ENCODE measurements around the gene FUT4. TPM values are rescaled to one million over a fixed set of nuclear protein-coding genes. Genes with fewer than 3 reads are reported as not detected.

FUT4 gene
- total RNA-seq, 1 experiment from 2014 or later = 5.7 TPM

GRCh38 chr11:94568200-94568599, 24.5 kb downstream of the FUT4 start (continued):
- TF ChIP-seq CTCF (IDR thresholded peaks at IDR 0.05 in 2 of 3, conservative IDR thresholded peaks at IDR 0.05 in 1 of 3; ENCODE audit: borderline replicate concordance in 1 of 3, insufficient read depth in 1 of 3, low read depth in 2 of 3, low read length in 2 of 3) (no peak), ELF1 (IDR thresholded peaks at IDR 0.05; ENCODE audit: borderline replicate concordance, low read depth) (no peak), FOSL1 (IDR thresholded peaks at IDR 0.05; ENCODE audit: low read depth) (no peak)

- POLR2A ChIA-PET = no interaction called here
- H3K4me3 ChIP-seq (replicated peaks in 1 of 2; ENCODE audit: low read depth in 1 of 2, low read length in 2 of 2) = no peak overlapping the region
- H3K27me3 ChIP-seq (ENCODE audit: insufficient read depth, low read length) = no peaks in the 10 kb centered on the region
- no peak overlapping the region for H3K4me2 ChIP-seq (ENCODE audit: low read length)
- CTCF ChIA-PET = no interaction called here
- no peaks in the 10 kb centered on the region for H3K79me2 ChIP-seq (ENCODE audit: insufficient read depth, low read length)
- H3K36me3 ChIP-seq (ENCODE audit: control insufficient read depth in 1 of 2, insufficient read depth in 2 of 2, low read length in 2 of 2) = no peaks in the 10 kb centered on the region
- intact Hi-C loops (cut with micrococcal nuclease) = no loop called here
- no peak for DNase-seq (ENCODE audit: low read depth, low spot score)
- BruUV-seq (replicated peaks) = no TSS peak
- H2AFZ ChIP-seq (ENCODE audit: low read depth, low read length, poor library complexity, severe bottlenecking) = no peak overlapping the region
- no peak for ATAC-seq
- H3K9me2 ChIP-seq (ENCODE audit: insufficient read depth) = no peaks in the 10 kb centered on the region
- no peak overlapping the region for H3K9ac ChIP-seq (ENCODE audit: low read length)
- H3K4me1 ChIP-seq (ENCODE audit: control insufficient read depth in 1 of 2, insufficient read depth in 2 of 2, low read length in 2 of 2) = peaks cover 0 to 3% of the 10 kb centered on the region in 2 experiments; a peak in 2 of 4 replicates
- H3K9me3 ChIP-seq (ENCODE audit: control insufficient read depth in 1 of 2, insufficient read depth in 1 of 2, low read depth in 1 of 2, low read length in 2 of 2) = no peaks in the 10 kb centered on the region
- no peaks in the 10 kb centered on the region for H4K20me1 ChIP-seq (ENCODE audit: insufficient read depth)
- RAD21 ChIA-PET (ENCODE audit: low non-redundant PET in 1 of 2, low total read pairs in 2 of 2, uncharacterized antibody in 2 of 2, unreplicated experiment in 2 of 2) = no interaction called here
- no peak overlapping the region for H3K27ac ChIP-seq (ENCODE audit: low read depth, low read length)
- TF ChIP-seq ZNF274 (IDR thresholded peaks at IDR 0.05; ENCODE audit: low read depth, low read length) (no peak), EZH2phosphoT487 (IDR thresholded peaks at IDR 0.05; ENCODE audit: borderline replicate concordance) (no peak), REST (IDR thresholded peaks at IDR 0.05; ENCODE audit: low read depth) (no peak), POLR2AphosphoS5 (IDR thresholded peaks at IDR 0.05; ENCODE audit: low read depth, low read length) (no peak), ELF1 (IDR thresholded peaks at IDR 0.05; ENCODE audit: borderline replicate concordance, low read depth) (no peak), POLR2A (IDR thresholded peaks at IDR 0.05; ENCODE audit: borderline replicate concordance, extremely low read depth, insufficient read depth, insufficient read length) (no peak), SIN3A (IDR thresholded peaks at IDR 0.05; ENCODE audit: low read depth) (no peak), CTCF (IDR thresholded peaks at IDR 0.05 in 2 of 3, conservative IDR thresholded peaks at IDR 0.05 in 1 of 3; ENCODE audit: borderline replicate concordance in 1 of 3, insufficient read depth in 1 of 3, low read depth in 2 of 3, low read length in 2 of 3) (no peak), SRF (IDR thresholded peaks at IDR 0.05; ENCODE audit: low read depth) (no peak), SP1 (IDR thresholded peaks at IDR 0.05; ENCODE audit: low read depth) (no peak), ZBTB33 (IDR thresholded peaks at IDR 0.05; ENCODE audit: extremely low read depth, insufficient replicate concordance, low read length) (no peak), EGR1 (IDR thresholded peaks at IDR 0.05; ENCODE audit: low read depth) (no peak), MAX (IDR thresholded peaks at IDR 0.05) (no peak), CBX3 (IDR thresholded peaks at IDR 0.05; ENCODE audit: low read depth) (no peak), FOSL1 (IDR thresholded peaks at IDR 0.05; ENCODE audit: low read depth) (no peak)
Observed at GRCh38 chr11:94568717-94569116, 25.0 kb downstream of the FUT4 start.
